Calu3 (cell line): ENCODE data around the gene CDCA7L. TPM values are rescaled to one million over a fixed set of nuclear protein-coding genes. Genes with fewer than 3 reads are reported as not detected.

Experiments used
- BruUV-seq: library from RNA; stranded (reverse); fragments of 400-500 nt; replicated peaks from 2 replicates; lab custom pipeline; 2021; lab: Mats Ljungman, UMichigan
- CTCF ChIA-PET: fragments of 300-600 bp; sonication (Branson Sonifier 250); formaldehyde crosslinking; loops from one replicate; lab custom pipeline; 2022; ENCODE audit warnings: antibody characterized with exemption; lab: Charles Lee
- DNase-seq: peaks from one replicate; pipeline ENCODE4 v3.0.0; 2022
- H3K27ac Mint-ChIP-seq: one replicate; pipeline ENCODE4 v1.8.0; 2022; ENCODE audit warnings: mixed read lengths; ENCODE audit not compliant: unreplicated experiment
- H3K27me3 Mint-ChIP-seq: one replicate; pipeline ENCODE4 v1.8.0; 2022; ENCODE audit warnings: mixed read lengths; ENCODE audit not compliant: unreplicated experiment
- H3K36me3 Mint-ChIP-seq: one replicate; pipeline ENCODE4 v1.8.0; 2022; ENCODE audit warnings: mild to moderate bottlenecking, moderate library complexity, mixed read lengths; ENCODE audit not compliant: insufficient read depth, unreplicated experiment
- H3K4me1 Mint-ChIP-seq: one replicate; pipeline ENCODE4 v1.8.0; 2022; ENCODE audit warnings: mild to moderate bottlenecking, low read depth, mixed read lengths; ENCODE audit not compliant: unreplicated experiment
- H3K4me3 Mint-ChIP-seq: one replicate; pipeline ENCODE4 v1.8.0; 2022; ENCODE audit warnings: mild to moderate bottlenecking, low read depth, moderate library complexity, mixed read lengths; ENCODE audit not compliant: unreplicated experiment
- H3K9me3 Mint-ChIP-seq: one replicate; pipeline ENCODE4 v1.8.0; 2022; ENCODE audit warnings: low read depth, mixed read lengths; ENCODE audit not compliant: unreplicated experiment
- intact Hi-C: fragments of 100-400 bp; cut with micrococcal nuclease; formaldehyde crosslinking; loops from one replicate; pipeline ENCODE4 v1.10.0; 2022; ENCODE audit not compliant: unreplicated experiment
- total RNA-seq: library from RNA; stranded (reverse); gene quantifications from 2 replicates; pipeline ENCODE4 v1.2.3, GENCODE V29; 2022
- TF ChIP-seq, protein P1 (sequence below): fragments of 200-600 bp; IDR thresholded peaks from one replicate; pipeline ENCODE4 v1.8.0; 2022; ENCODE audit warnings: antibody characterized with exemption; ENCODE audit not compliant: unreplicated experiment

The CDCA7L gene
- total RNA-seq, 1 experiment from 2014 or later, result 76.3 TPM

DNA sequence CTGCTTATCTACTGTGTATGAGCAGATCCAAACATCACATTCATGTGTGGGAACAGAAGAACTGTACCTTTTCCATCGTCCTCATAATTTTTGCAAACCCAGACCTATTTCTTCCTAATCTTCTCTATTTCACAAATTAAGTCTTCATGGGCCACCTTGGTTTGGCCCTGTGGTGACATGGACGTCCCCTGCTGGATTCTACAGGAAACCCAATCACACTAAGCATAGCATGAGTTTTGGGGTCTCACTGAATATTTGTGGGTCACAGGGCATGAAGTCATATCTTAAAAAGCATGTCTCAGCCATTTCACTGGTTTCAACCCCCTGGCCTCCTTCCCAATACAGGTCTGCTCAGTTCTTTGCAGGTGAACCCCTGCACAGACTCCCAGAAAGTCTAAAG is 35.8 kb upstream of the CDCA7L start:
- no peaks in the 10 kb centered on the region for H3K27me3 Mint-ChIP-seq
- no peak for DNase-seq
- CTCF ChIA-PET, result no interaction called here
- no TSS peak for BruUV-seq
- H3K27ac Mint-ChIP-seq, result no peak overlapping the region
- intact Hi-C loops, result no loop called here
- no peak overlapping the region for H3K4me3 Mint-ChIP-seq
- no peaks in the 10 kb centered on the region for H3K36me3 Mint-ChIP-seq
- TF ChIP-seq, protein P1, sequence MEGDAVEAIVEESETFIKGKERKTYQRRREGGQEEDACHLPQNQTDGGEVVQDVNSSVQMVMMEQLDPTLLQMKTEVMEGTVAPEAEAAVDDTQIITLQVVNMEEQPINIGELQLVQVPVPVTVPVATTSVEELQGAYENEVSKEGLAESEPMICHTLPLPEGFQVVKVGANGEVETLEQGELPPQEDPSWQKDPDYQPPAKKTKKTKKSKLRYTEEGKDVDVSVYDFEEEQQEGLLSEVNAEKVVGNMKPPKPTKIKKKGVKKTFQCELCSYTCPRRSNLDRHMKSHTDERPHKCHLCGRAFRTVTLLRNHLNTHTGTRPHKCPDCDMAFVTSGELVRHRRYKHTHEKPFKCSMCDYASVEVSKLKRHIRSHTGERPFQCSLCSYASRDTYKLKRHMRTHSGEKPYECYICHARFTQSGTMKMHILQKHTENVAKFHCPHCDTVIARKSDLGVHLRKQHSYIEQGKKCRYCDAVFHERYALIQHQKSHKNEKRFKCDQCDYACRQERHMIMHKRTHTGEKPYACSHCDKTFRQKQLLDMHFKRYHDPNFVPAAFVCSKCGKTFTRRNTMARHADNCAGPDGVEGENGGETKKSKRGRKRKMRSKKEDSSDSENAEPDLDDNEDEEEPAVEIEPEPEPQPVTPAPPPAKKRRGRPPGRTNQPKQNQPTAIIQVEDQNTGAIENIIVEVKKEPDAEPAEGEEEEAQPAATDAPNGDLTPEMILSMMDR, result no peak
- H3K9me3 Mint-ChIP-seq, result no peaks in the 10 kb centered on the region
- no peaks in the 10 kb centered on the region for H3K4me1 Mint-ChIP-seq

DNA sequence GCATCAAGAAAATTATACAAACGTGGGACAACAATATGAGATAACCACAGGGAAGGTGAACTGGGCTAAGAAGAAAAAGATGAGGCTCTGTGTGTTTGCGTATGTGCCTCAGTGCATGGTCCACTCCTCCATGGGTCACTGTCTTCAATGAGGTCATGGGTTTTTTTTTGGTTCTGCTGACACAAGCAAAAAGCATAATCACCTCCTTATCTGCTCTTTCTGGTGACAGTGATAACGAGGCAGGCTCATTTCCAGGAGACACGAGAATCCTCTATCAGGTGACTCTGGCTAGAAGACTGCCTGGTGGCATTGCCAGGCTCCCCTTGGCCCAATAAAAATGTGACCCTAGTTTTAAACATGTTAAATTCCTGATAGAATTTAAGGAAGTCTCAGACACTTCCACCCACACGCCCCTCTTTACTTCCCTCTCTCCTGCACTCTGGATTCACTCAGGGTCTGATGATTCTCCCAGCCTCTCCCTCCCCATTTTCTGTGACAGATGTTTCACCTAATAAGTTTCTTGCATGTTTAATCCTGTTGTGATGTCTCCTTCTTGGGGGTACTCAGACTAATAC is 35.3 kb upstream of the CDCA7L start:
- H3K4me3 Mint-ChIP-seq, result no peak overlapping the region
- no peak overlapping the region for H3K27ac Mint-ChIP-seq
- intact Hi-C loops, result no loop called here
- TF ChIP-seq, protein P1, result no peak
- DNase-seq, result no peak
- CTCF ChIA-PET, result no interaction called here
- no peaks in the 10 kb centered on the region for H3K4me1 Mint-ChIP-seq
- H3K27me3 Mint-ChIP-seq, result no peaks in the 10 kb centered on the region
- no peaks in the 10 kb centered on the region for H3K9me3 Mint-ChIP-seq
- BruUV-seq, result no TSS peak
- H3K36me3 Mint-ChIP-seq, result no peaks in the 10 kb centered on the region

DNA sequence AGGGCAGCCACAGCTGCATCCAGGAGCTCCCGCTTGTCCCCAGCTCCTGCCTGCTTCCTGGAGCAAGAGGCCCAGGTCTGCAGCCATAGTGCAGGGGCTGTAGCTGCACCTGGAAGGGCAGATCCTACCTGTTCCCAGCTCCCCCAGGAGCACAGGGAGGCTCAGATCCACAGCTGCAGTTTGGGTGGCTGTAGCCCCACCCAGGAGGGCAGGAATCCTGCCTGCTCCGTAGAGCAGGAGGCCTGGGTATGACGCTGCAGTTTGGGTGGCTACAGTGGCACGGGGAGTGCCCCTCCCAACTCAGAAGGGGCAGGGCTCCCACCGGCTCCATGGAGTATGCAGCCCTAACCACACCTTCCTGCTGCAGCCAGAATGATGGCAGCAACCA is 26.7 kb upstream of the CDCA7L start:
- Mint-ChIP-seq H3K4me3 (no peak overlapping the region), H3K36me3 (no peaks in the 10 kb centered on the region), H3K27ac (no peak overlapping the region), H3K27me3 (no peaks in the 10 kb centered on the region), H3K4me1 (peaks cover 7% of the 10 kb centered on the region), H3K9me3 (peaks cover 6% of the 10 kb centered on the region)
- intact Hi-C loops, result no loop called here
- CTCF ChIA-PET, result interaction anchor here (0.6 kb wide), 1 partner anchor 588 kb away, joined by 5 read pairs; no protein-coding TSS in a partner anchor
- no TSS peak for BruUV-seq
- TF ChIP-seq, protein P1, result no peak
- no peak for DNase-seq

DNA sequence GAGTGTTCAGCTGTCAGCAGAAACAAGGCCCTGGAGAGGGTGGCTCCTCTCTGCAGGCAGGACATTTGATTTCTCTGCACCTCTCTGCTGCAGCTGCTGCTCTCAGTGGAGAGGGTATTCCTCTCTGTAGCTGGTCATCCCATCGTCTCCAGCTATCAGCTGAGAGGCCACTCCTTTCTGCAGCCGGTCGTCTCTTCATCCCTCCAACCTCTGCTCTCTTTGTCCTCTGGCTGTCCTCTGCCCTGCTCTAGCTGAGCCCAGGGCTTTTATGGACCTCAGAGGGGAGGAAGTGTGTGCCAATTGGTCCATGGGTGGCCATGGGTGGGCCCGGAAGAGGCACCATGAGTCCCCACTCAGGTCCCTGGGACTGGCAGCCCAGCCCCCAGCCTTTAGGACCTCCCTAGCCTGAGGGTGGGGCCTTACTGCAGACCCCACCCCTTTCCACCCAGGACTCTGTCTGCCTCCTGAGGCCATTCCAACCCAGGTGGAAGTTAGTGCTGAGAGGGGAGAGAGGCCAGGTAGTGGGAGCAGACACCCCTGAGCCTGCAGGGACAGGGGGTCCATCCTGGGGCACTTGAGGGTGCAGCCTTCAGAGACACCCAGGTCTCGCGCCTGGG is 26.2 kb upstream of the CDCA7L start:
- no TSS peak for BruUV-seq
- intact Hi-C loops, result no loop called here
- peaks cover 6% of the 10 kb centered on the region for H3K9me3 Mint-ChIP-seq
- CTCF ChIA-PET, result interaction anchor here (0.8 kb wide), 1 partner anchor 1285 kb away, joined by 3 read pairs; no protein-coding TSS in a partner anchor
- H3K36me3 Mint-ChIP-seq, result no peaks in the 10 kb centered on the region
- H3K27ac Mint-ChIP-seq, result no peak overlapping the region
- DNase-seq, result no peak
- H3K4me3 Mint-ChIP-seq, result no peak overlapping the region
- TF ChIP-seq, protein P1, result no peak
- H3K4me1 Mint-ChIP-seq, result peaks cover 9% of the 10 kb centered on the region
- no peaks in the 10 kb centered on the region for H3K27me3 Mint-ChIP-seq
